Type B pancreatic cell (in vitro differentiated cells): ENCODE data around the gene REPS2. TPM values are rescaled to one million over a fixed set of nuclear protein-coding genes. Genes with fewer than 3 reads are reported as not detected.

Experiments
- DNase-seq: peaks from one replicate; pipeline ENCODE4 v3.0.0; 2021; ENCODE audit warnings: mixed read lengths; ENCODE audit not compliant: unreplicated experiment; ENCODE audit errors: extremely low spot score
- H3K27ac Mint-ChIP-seq: 2 replicates; pipeline ENCODE4 v1.8.0; 2021; ENCODE audit warnings: mild to moderate bottlenecking, mixed read lengths
- H3K27me3 Mint-ChIP-seq: 2 replicates; pipeline ENCODE4 v1.8.0; 2021; ENCODE audit warnings: mixed read lengths
- H3K36me3 Mint-ChIP-seq: 2 replicates; pipeline ENCODE4 v1.8.0; 2021; ENCODE audit warnings: mixed read lengths
- H3K4me1 Mint-ChIP-seq: one replicate; pipeline ENCODE4 v1.8.0; 2021; ENCODE audit warnings: mixed read lengths; ENCODE audit not compliant: unreplicated experiment
- H3K4me3 Mint-ChIP-seq: 2 replicates; pipeline ENCODE4 v1.8.0; 2021; ENCODE audit warnings: mild to moderate bottlenecking, mixed read lengths
- H3K9me3 Mint-ChIP-seq: 2 replicates; pipeline ENCODE4 v1.8.0; 2021; ENCODE audit warnings: mixed read lengths
- total RNA-seq: library from RNA; stranded (reverse); gene quantifications from 2 replicates; pipeline ENCODE4 v1.2.1, GENCODE V29; 2021; ENCODE audit warnings: low replicate concordance
- TF ChIP-seq, protein P1 (sequence below): fragments of 200-600 bp; sonication (generic); conservative IDR thresholded peaks from 2 replicates; pipeline ENCODE4 v1.5.0; 2021; ENCODE audit warnings: antibody characterized with exemption, mild to moderate bottlenecking

Gene REPS2
- total RNA-seq, 1 donor from 2014 or later = 1.6 TPM

DNA sequence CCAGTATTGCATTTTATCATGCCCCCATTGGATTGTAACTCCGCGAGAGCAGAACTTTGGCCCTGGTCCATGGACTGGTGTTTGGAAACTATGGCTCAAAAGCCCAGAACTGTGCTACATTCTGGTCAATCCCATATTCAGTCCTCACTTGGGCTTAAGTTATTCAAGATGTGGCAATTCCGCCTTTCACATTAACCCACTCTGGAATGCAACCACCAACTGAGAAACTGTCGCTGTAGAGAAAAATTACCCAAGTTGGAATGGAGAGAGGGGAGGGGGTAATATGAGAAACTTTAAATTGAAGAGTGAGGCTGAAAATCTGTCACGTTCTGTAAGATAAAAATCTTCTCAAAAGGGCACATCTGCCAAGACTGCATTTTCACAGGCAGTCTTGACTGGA, 239.0 kb downstream of the REPS2 start:
- Mint-ChIP-seq H3K36me3 (no peaks in the 10 kb centered on the region), H3K9me3 (peaks cover 5% of the 10 kb centered on the region), H3K27ac (no peak overlapping the region), H3K4me1 (peaks cover 33% of the 10 kb centered on the region), H3K4me3 (no peak overlapping the region), H3K27me3 (no peaks in the 10 kb centered on the region)
- TF ChIP-seq, protein P1, sequence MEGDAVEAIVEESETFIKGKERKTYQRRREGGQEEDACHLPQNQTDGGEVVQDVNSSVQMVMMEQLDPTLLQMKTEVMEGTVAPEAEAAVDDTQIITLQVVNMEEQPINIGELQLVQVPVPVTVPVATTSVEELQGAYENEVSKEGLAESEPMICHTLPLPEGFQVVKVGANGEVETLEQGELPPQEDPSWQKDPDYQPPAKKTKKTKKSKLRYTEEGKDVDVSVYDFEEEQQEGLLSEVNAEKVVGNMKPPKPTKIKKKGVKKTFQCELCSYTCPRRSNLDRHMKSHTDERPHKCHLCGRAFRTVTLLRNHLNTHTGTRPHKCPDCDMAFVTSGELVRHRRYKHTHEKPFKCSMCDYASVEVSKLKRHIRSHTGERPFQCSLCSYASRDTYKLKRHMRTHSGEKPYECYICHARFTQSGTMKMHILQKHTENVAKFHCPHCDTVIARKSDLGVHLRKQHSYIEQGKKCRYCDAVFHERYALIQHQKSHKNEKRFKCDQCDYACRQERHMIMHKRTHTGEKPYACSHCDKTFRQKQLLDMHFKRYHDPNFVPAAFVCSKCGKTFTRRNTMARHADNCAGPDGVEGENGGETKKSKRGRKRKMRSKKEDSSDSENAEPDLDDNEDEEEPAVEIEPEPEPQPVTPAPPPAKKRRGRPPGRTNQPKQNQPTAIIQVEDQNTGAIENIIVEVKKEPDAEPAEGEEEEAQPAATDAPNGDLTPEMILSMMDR = no peak
- DNase-seq = no peak

DNA sequence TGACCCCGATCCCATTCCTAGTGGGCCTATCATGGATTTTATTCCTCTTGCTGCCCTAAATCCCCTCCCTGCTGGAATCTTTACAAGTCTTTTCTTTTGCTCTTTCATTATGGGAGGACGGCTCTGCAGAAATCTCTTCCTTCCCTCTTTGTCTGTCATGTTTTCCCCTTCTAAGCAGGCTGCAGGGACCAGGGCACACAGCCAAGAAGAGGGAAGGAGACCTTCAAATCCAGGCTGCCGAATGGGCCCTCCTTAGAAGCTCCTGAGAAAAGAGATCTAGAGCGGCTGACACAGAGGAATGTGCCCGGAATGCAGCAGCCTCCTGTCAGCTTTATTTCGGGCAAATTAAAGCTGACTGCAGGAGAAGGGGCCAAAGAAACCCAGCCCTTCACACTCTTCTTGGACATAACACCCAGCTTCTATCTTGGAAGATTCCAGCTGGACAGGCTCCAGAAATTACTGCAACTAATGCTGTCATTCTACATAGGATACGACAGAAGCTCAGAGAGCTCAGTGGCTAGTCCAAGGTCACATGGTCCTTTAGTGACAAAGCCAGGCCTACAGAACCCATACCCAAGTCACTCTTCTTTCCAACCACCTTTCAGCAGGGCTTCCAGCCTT, 240.8 kb downstream of the REPS2 start:
- Mint-ChIP-seq H3K36me3 (no peaks in the 10 kb centered on the region), H3K27me3 (no peaks in the 10 kb centered on the region), H3K4me1 (peaks cover 40% of the 10 kb centered on the region), H3K9me3 (peaks cover 5% of the 10 kb centered on the region), H3K4me3 (no peak overlapping the region), H3K27ac (peak overlapping the region; percentile 20)
- DNase-seq = no peak
- TF ChIP-seq, protein P1 = no peak

DNA sequence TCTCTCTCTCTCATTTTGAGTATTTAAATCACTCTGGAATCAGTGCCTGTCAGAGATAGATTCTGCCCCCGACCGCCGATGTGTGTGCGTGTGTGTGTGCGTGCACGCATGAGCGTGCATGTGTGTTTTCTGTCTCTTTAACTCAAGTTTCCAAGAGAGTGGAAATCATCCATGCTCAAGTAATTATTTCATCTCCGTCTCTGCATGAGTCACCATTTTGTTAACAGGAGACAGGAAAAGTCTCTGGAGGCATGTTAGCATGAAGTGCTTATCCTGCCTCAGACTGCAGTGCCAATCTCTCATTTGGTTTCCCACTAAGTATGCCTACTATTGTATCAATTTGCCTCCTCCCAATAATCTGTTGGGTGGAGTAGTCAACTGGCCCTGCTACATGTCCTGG, 245.6 kb downstream of the REPS2 start:
- no peak for DNase-seq
- no peaks in the 10 kb centered on the region for H3K36me3 Mint-ChIP-seq
- TF ChIP-seq, protein P1 = no peak
- H3K4me1 Mint-ChIP-seq = peaks cover 12% of the 10 kb centered on the region
- H3K27me3 Mint-ChIP-seq = peaks cover 7% of the 10 kb centered on the region
- H3K4me3 Mint-ChIP-seq = no peak overlapping the region
- H3K27ac Mint-ChIP-seq = no peak overlapping the region
- peaks cover 5% of the 10 kb centered on the region for H3K9me3 Mint-ChIP-seq

Other genes with a start within 250 kb of the REPS2 start
- gene CTPS2, start 234.0 kb upstream of the REPS2 start, total RNA-seq = 46.7 and 59.0 TPM in 2 replicates
- gene SYAP1, start 227.0 kb upstream of the REPS2 start, total RNA-seq = 46.9 and 48.4 TPM in 2 replicates
- 24.5 and 27.3 TPM in 2 replicates for gene TXLNG, start 160.2 kb upstream of the REPS2 start, total RNA-seq
- gene RBBP7, start 76.3 kb upstream of the REPS2 start, total RNA-seq = 157 and 202 TPM in 2 replicates